Mesenchymal stem cell (in vitro differentiated cells and primary cell): ENCODE results near the gene TSFM.

ENCODE experiments used
- DNase-seq: peaks from one replicate; pipeline ENCODE4 v3.0.0-alpha.2; 2013
- H2AFZ ChIP-seq: one replicate; pipeline ENCODE4 v1.6.1; 2013; ENCODE audit warnings: low read depth, mild to moderate bottlenecking, control low read depth, inconsistent platforms, low read length, moderate library complexity
- H2AK5ac ChIP-seq: 2 replicates; pipeline ENCODE4 v1.6.1; 2013; ENCODE audit warnings: low read length, moderate library complexity, mild to moderate bottlenecking, inconsistent platforms; ENCODE audit not compliant: severe bottlenecking
- H2BK120ac ChIP-seq: one replicate; pipeline ENCODE4 v1.6.1; 2013; ENCODE audit warnings: low read depth, mild to moderate bottlenecking, inconsistent platforms, low read length, moderate library complexity
- H2BK12ac ChIP-seq, 2 experiments: one replicate each; pipeline ENCODE4 v1.6.1; 2013; ENCODE audit warnings: inconsistent platforms in 2 of 2, low read length in 2 of 2, mild to moderate bottlenecking in 2 of 2, moderate library complexity in 2 of 2, control low read depth in 1 of 2
- H2BK15ac ChIP-seq: one replicate; pipeline ENCODE4 v1.6.1; 2013; ENCODE audit warnings: mild to moderate bottlenecking, low read depth, inconsistent platforms; ENCODE audit not compliant: poor library complexity, severe bottlenecking
- H2BK5ac ChIP-seq: 2 replicates; pipeline ENCODE4 v1.6.1; 2013; ENCODE audit warnings: low read depth, mild to moderate bottlenecking, low read length, control low read depth, inconsistent platforms; ENCODE audit not compliant: poor library complexity, severe bottlenecking
- H3K14ac ChIP-seq, 2 experiments: one replicate each; pipeline ENCODE4 v1.6.1; 2013; ENCODE audit warnings: inconsistent platforms in 2 of 2, low read length in 2 of 2, control low read depth in 1 of 2, mild to moderate bottlenecking in 1 of 2, moderate library complexity in 1 of 2
- H3K18ac ChIP-seq, 2 experiments: one replicate each; pipeline ENCODE4 v1.6.1; 2013; ENCODE audit warnings: inconsistent platforms in 2 of 2, low read length in 2 of 2, control low read depth in 1 of 2, low read depth in 1 of 2, mild to moderate bottlenecking in 1 of 2
- H3K23ac ChIP-seq, 2 experiments: one replicate each; pipeline ENCODE4 v1.6.1; 2013; ENCODE audit warnings: inconsistent platforms in 2 of 2, low read length in 2 of 2, mild to moderate bottlenecking in 2 of 2, moderate library complexity in 2 of 2, control low read depth in 1 of 2
- H3K27ac ChIP-seq: 2 replicates; pipeline ENCODE4 v1.5.1; 2013; ENCODE audit warnings: mild to moderate bottlenecking, moderate library complexity, low read length, control low read depth, inconsistent platforms; ENCODE audit not compliant: poor library complexity, severe bottlenecking
- H3K27me3 ChIP-seq, 2 experiments: 2 replicates each; pipeline versions ENCODE4 v1.6.1 to v1.7.0; 2013; ENCODE audit warnings: low read length in 2 of 2, mild to moderate bottlenecking in 2 of 2, moderate library complexity in 2 of 2, control low read depth in 1 of 2, inconsistent platforms in 1 of 2; ENCODE audit not compliant: control insufficient read depth in 1 of 2, insufficient read depth in 1 of 2
- H3K36me3 ChIP-seq, 2 experiments: 2 replicates each; pipeline versions ENCODE4 v1.6.1 to v1.7.0; 2013; ENCODE audit warnings: low read length in 2 of 2, control low read depth in 1 of 2, inconsistent platforms in 1 of 2, low read depth in 1 of 2, mild to moderate bottlenecking in 1 of 2; ENCODE audit not compliant: insufficient read depth in 2 of 2, control insufficient read depth in 1 of 2
- H3K4ac ChIP-seq, 2 experiments: one replicate each; pipeline ENCODE4 v1.6.1; 2013; ENCODE audit warnings: inconsistent platforms in 2 of 2, low read length in 2 of 2, mild to moderate bottlenecking in 2 of 2, moderate library complexity in 2 of 2, control low read depth in 1 of 2, low read depth in 1 of 2
- H3K4me1 ChIP-seq: 2 replicates; pipeline ENCODE4 v1.6.1; 2013; ENCODE audit warnings: low read depth, low read length, control low read depth; ENCODE audit not compliant: control insufficient read depth, insufficient read depth
- H3K4me2 ChIP-seq: 2 replicates; pipeline ENCODE4 v1.6.1; 2013; ENCODE audit warnings: low read length, mild to moderate bottlenecking, inconsistent platforms; ENCODE audit not compliant: poor library complexity, severe bottlenecking
- H3K4me3 ChIP-seq, 2 experiments: 2 replicates each; pipeline versions ENCODE4 v1.5.1 to v1.7.0; 2013; ENCODE audit warnings: low read length in 2 of 2, mild to moderate bottlenecking in 2 of 2, control low read depth in 1 of 2, low read depth in 1 of 2; ENCODE audit not compliant: insufficient read depth in 1 of 2
- H3K79me1 ChIP-seq: replicated peaks from 2 replicates; pipeline ENCODE4 v1.6.1; 2013; ENCODE audit warnings: mild to moderate bottlenecking, control low read depth, low read length, inconsistent platforms; ENCODE audit not compliant: poor library complexity, severe bottlenecking
- H3K9ac ChIP-seq: 2 replicates; pipeline ENCODE4 v1.7.0; 2013; ENCODE audit warnings: mild to moderate bottlenecking, low read length, moderate library complexity
- H3K9me3 ChIP-seq: 2 replicates; pipeline ENCODE4 v1.7.0; 2013; ENCODE audit warnings: mild to moderate bottlenecking, low read length; ENCODE audit not compliant: control insufficient read depth
- H4K8ac ChIP-seq: one replicate; pipeline ENCODE4 v1.6.1; 2013; ENCODE audit warnings: inconsistent platforms, mild to moderate bottlenecking, low read length, moderate library complexity
- H4K91ac ChIP-seq: one replicate; pipeline ENCODE4 v1.6.1; 2013; ENCODE audit warnings: mild to moderate bottlenecking, low read length, inconsistent platforms
- WGBS: methylation state at CpG from one replicate; pipeline ENCODE4 v1.1.7; 2013; ENCODE audit warnings: mixed read lengths; 5-methylcytosine and 5-hydroxymethylcytosine counted together

TSFM gene

GRCh38 chr12:57762463-57762862 is 20.1 kb upstream of the TSFM start:
- no peak overlapping the region for H4K91ac ChIP-seq

GRCh38 chr12:57763881-57764661 is 18.5 kb upstream of the TSFM start:
- no peak overlapping the region for H4K91ac ChIP-seq
- no peak for DNase-seq

More at GRCh38 chr12:57762463-57762862, 20.1 kb upstream of the TSFM start:
- Histone ChIP-seq H3K4ac (no peak overlapping the region), H4K8ac (no peak overlapping the region), H2BK12ac (no peak overlapping the region), H3K27me3 (peaks cover 50 to 54% of the 10 kb centered on the region in 2 experiments), H2BK5ac (no peak overlapping the region), H2AK5ac (no peak overlapping the region), H3K27ac (no peak overlapping the region), H3K9me3 (no peaks in the 10 kb centered on the region), H3K23ac (no peak overlapping the region), H3K9ac (no peak overlapping the region), H3K14ac (no peak overlapping the region), H3K4me2 (no peak overlapping the region), H3K4me3 (no peak overlapping the region), H2BK15ac (no peak overlapping the region), H3K36me3 (peaks cover 0 to 16% of the 10 kb centered on the region in 2 experiments), H2AFZ (no peak overlapping the region), H3K79me1 (no peaks in the 10 kb centered on the region), H3K4me1 (peaks cover 24% of the 10 kb centered on the region), H3K18ac (no peak overlapping the region), H2BK120ac (no peak overlapping the region)
- 82% methylated on average over 2 of the region's 2 CpGs for WGBS
- DNase-seq = no peak

GRCh38 chr12:57764662-57765002 is 18.0 kb upstream of the TSFM start:
- 24% methylated on average over 17 of the region's 17 CpGs for WGBS
- Histone ChIP-seq H2AFZ (no peak overlapping the region), H2BK5ac (no peak overlapping the region), H2BK15ac (no peak overlapping the region), H3K79me1 (peaks cover 1% of the 10 kb centered on the region), H2BK12ac (no peak overlapping the region), H3K4ac (no peak overlapping the region), H3K18ac (no peak overlapping the region), H4K8ac (no peak overlapping the region), H3K4me2 (peak overlapping the region; percentile 59), H3K36me3 (peaks cover 14 to 17% of the 10 kb centered on the region in 2 experiments), H3K23ac (peak overlapping the region in 1 of 2 experiments; percentile 97), H3K14ac (peak overlapping the region in 1 of 2 experiments; percentile 88), H4K91ac (no peak overlapping the region), H3K9ac (peak overlapping the region; percentile 32), H3K4me3 (peak overlapping the region in 1 of 2 experiments; percentile 73), H2BK120ac (no peak overlapping the region), H2AK5ac (no peak overlapping the region), H3K27ac (no peak overlapping the region), H3K4me1 (peaks cover 24% of the 10 kb centered on the region), H3K9me3 (no peaks in the 10 kb centered on the region), H3K27me3 (peaks cover 52 to 58% of the 10 kb centered on the region in 2 experiments)
- no peak for DNase-seq

More at GRCh38 chr12:57763881-57764661, 18.5 kb upstream of the TSFM start:
- Histone ChIP-seq H3K4ac (no peak overlapping the region), H2BK12ac (no peak overlapping the region), H2BK15ac (no peak overlapping the region), H2BK120ac (no peak overlapping the region), H3K9ac (no peak overlapping the region), H3K27ac (no peak overlapping the region), H3K9me3 (no peaks in the 10 kb centered on the region), H3K4me3 (no peak overlapping the region), H3K27me3 (peaks cover 52 to 58% of the 10 kb centered on the region in 2 experiments), H3K36me3 (peaks cover 11% of the 10 kb centered on the region in 2 experiments), H2AFZ (no peak overlapping the region), H3K23ac (no peak overlapping the region), H4K8ac (no peak overlapping the region), H3K79me1 (no peaks in the 10 kb centered on the region), H3K4me1 (peaks cover 24% of the 10 kb centered on the region), H3K18ac (no peak overlapping the region), H2BK5ac (no peak overlapping the region), H2AK5ac (no peak overlapping the region), H3K4me2 (no peak overlapping the region), H3K14ac (no peak overlapping the region)
- 81% methylated on average over 6 of the region's 6 CpGs for WGBS

- peak; percentile 55 for DNase-seq
- no peak overlapping the region for H2AK5ac ChIP-seq
- peak overlapping the region in 1 of 2 experiments; percentile 97 for H3K23ac ChIP-seq
- H3K4me1 ChIP-seq = peaks cover 24% of the 10 kb centered on the region
- H3K14ac ChIP-seq = peak overlapping the region in 1 of 2 experiments; percentile 88
- H3K4ac ChIP-seq = no peak overlapping the region
- peak overlapping the region; percentile 31 for H4K8ac ChIP-seq
- H2BK120ac ChIP-seq = no peak overlapping the region
- peak overlapping the region; percentile 32 for H3K9ac ChIP-seq
- H3K27ac ChIP-seq = no peak overlapping the region
- no peak overlapping the region for H4K91ac ChIP-seq
- H3K9me3 ChIP-seq = no peaks in the 10 kb centered on the region
- H2BK15ac ChIP-seq = no peak overlapping the region
- no peak overlapping the region for H2BK12ac ChIP-seq
- no peak overlapping the region for H2AFZ ChIP-seq
- H3K18ac ChIP-seq = peak overlapping the region in 1 of 2 experiments; percentile 11
- peak overlapping the region; percentile 59 for H3K4me2 ChIP-seq
- peaks cover 17 to 22% of the 10 kb centered on the region in 2 experiments for H3K36me3 ChIP-seq
- H3K79me1 ChIP-seq = peaks cover 3% of the 10 kb centered on the region
- H3K4me3 ChIP-seq = peak overlapping the region; percentile 35 to 73
- H2BK5ac ChIP-seq = no peak overlapping the region
- 3% methylated on average over 57 of the region's 60 CpGs for WGBS
- H3K27me3 ChIP-seq = peaks cover 52 to 58% of the 10 kb centered on the region in 2 experiments
Observed at GRCh38 chr12:57765003-57765697, 17.4 kb upstream of the TSFM start.
